HFFc6 (cell line): ENCODE results near the gene FRMPD1. TPM values are rescaled to one million over a fixed set of nuclear protein-coding genes. Genes with fewer than 3 reads are reported as not detected.

Experiments used
- DNase-seq: peaks from one replicate; pipeline ENCODE4 v3.0.0-alpha.2; 2018
- H3K27ac Mint-ChIP-seq: 2 replicates; pipeline ENCODE4 v1.8.0; 2020; ENCODE audit warnings: mild to moderate bottlenecking, mixed read lengths
- H3K27me3 Mint-ChIP-seq: 2 replicates; pipeline ENCODE4 v1.8.0; 2021; ENCODE audit warnings: mild to moderate bottlenecking, moderate library complexity, mixed read lengths; ENCODE audit not compliant: insufficient read depth
- H3K36me3 Mint-ChIP-seq: 2 replicates; pipeline ENCODE4 v1.8.0; 2021; ENCODE audit warnings: low read depth, mixed read lengths
- H3K4me1 Mint-ChIP-seq: 2 replicates; pipeline ENCODE4 v1.8.0; 2020; ENCODE audit warnings: low read depth, mixed read lengths
- H3K4me3 Mint-ChIP-seq: 2 replicates; pipeline ENCODE4 v1.8.0; 2020; ENCODE audit warnings: mild to moderate bottlenecking, moderate library complexity, mixed read lengths
- H3K9me3 Mint-ChIP-seq: 2 replicates; pipeline ENCODE4 v1.8.0; 2020; ENCODE audit warnings: mild to moderate bottlenecking, mixed read lengths
- total RNA-seq, 6 experiments: library from RNA; stranded (reverse); fragmentation: NEBNext Ultra II Directional; extraction: Animal tissue kit (Norgen Biotek cat#: 25700); gene quantifications; 2 replicates in 1 of 6; 3 replicates in 5 of 6; pipeline ENCODE4 v1.2.3, GENCODE V29; 2021
- TF ChIP-seq, protein P1 (sequence below): fragments of 200-600 bp; sonication (generic); IDR thresholded peaks from 2 replicates; pipeline ENCODE4 v1.5.0; 2021; ENCODE audit warnings: antibody characterized with exemption, mild to moderate bottlenecking

The FRMPD1 gene
- total RNA-seq, 6 experiments from 2014 or later: not detected

DNA sequence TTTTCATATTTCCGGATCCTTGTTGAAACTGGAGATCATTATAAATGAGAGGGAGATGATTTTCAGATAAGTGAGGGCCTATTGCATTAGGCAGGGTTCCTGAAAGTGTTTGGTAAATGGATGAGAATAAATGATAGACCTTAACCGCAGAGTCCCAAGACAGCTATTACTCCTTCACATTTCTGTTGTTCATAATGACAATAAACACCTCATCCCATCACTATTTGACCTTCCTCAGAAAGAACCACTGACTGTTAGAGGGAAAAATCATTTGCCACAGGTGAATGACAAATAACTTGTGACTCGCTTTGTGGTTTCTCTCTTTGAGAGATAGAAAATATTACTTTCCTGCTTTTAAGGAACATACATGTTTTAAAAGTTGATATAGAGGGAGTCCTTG is 55.5 kb downstream of the FRMPD1 start:
- no peaks in the 10 kb centered on the region for H3K9me3 Mint-ChIP-seq
- peaks cover 30% of the 10 kb centered on the region for H3K27me3 Mint-ChIP-seq
- no peak overlapping the region for H3K27ac Mint-ChIP-seq
- TF ChIP-seq, protein P1, sequence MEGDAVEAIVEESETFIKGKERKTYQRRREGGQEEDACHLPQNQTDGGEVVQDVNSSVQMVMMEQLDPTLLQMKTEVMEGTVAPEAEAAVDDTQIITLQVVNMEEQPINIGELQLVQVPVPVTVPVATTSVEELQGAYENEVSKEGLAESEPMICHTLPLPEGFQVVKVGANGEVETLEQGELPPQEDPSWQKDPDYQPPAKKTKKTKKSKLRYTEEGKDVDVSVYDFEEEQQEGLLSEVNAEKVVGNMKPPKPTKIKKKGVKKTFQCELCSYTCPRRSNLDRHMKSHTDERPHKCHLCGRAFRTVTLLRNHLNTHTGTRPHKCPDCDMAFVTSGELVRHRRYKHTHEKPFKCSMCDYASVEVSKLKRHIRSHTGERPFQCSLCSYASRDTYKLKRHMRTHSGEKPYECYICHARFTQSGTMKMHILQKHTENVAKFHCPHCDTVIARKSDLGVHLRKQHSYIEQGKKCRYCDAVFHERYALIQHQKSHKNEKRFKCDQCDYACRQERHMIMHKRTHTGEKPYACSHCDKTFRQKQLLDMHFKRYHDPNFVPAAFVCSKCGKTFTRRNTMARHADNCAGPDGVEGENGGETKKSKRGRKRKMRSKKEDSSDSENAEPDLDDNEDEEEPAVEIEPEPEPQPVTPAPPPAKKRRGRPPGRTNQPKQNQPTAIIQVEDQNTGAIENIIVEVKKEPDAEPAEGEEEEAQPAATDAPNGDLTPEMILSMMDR: no peak
- H3K4me3 Mint-ChIP-seq: no peak overlapping the region
- H3K36me3 Mint-ChIP-seq: no peaks in the 10 kb centered on the region
- H3K4me1 Mint-ChIP-seq: no peaks in the 10 kb centered on the region
- DNase-seq: no peak

GRCh38 chr9:37707748-37708147 is 57.0 kb downstream of the FRMPD1 start:
- Mint-ChIP-seq H3K9me3 (no peaks in the 10 kb centered on the region), H3K27me3 (peaks cover 32% of the 10 kb centered on the region), H3K4me3 (no peak overlapping the region), H3K27ac (no peak overlapping the region), H3K4me1 (no peaks in the 10 kb centered on the region), H3K36me3 (no peaks in the 10 kb centered on the region)
- DNase-seq: no peak
- TF ChIP-seq, protein P1: no peak

GRCh38 chr9:37710046-37710445 is 59.3 kb downstream of the FRMPD1 start:
- Mint-ChIP-seq H3K9me3 (no peaks in the 10 kb centered on the region), H3K36me3 (no peaks in the 10 kb centered on the region), H3K4me3 (no peak overlapping the region), H3K4me1 (no peaks in the 10 kb centered on the region), H3K27me3 (peaks cover 37% of the 10 kb centered on the region), H3K27ac (no peak overlapping the region)
- TF ChIP-seq, protein P1: no peak
- no peak for DNase-seq

- TF ChIP-seq, protein P1: no peak
- H3K4me1 Mint-ChIP-seq: no peaks in the 10 kb centered on the region
- H3K36me3 Mint-ChIP-seq: no peaks in the 10 kb centered on the region
- H3K9me3 Mint-ChIP-seq: no peaks in the 10 kb centered on the region
- no peak overlapping the region for H3K27ac Mint-ChIP-seq
- no peak for DNase-seq
- H3K27me3 Mint-ChIP-seq: peaks cover 36% of the 10 kb centered on the region
- no peak overlapping the region for H3K4me3 Mint-ChIP-seq
Observed at GRCh38 chr9:37715260-37715659, 64.5 kb downstream of the FRMPD1 start.

GRCh38 chr9:37715991-37716505 is 65.3 kb downstream of the FRMPD1 start:
- H3K4me1 Mint-ChIP-seq: no peaks in the 10 kb centered on the region
- DNase-seq: no peak
- no peaks in the 10 kb centered on the region for H3K36me3 Mint-ChIP-seq
- no peak overlapping the region for H3K27ac Mint-ChIP-seq
- H3K27me3 Mint-ChIP-seq: peaks cover 36% of the 10 kb centered on the region
- no peak overlapping the region for H3K4me3 Mint-ChIP-seq
- no peaks in the 10 kb centered on the region for H3K9me3 Mint-ChIP-seq
- TF ChIP-seq, protein P1: no peak

DNA sequence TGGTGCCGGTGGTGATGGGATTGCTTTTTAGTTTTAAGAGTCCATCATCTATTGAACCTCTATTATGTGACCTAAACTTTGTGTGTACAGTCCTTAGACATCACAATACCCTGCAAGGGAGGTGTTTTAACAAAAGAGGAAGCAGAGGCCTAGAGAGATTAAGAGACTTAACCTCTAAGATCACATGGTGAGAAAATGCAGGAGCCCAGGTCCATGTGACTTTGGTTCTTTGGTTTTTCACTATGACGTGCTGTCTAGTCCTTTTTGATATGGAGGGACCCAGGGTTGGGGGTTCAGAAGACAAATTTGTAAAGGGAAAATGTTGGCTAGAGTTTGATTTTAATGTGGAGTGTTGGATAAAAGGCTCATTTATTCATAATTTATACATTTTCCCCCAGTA is 68.8 kb downstream of the FRMPD1 start:
- no peaks in the 10 kb centered on the region for H3K9me3 Mint-ChIP-seq
- no peak overlapping the region for H3K27ac Mint-ChIP-seq
- peaks cover 21% of the 10 kb centered on the region for H3K27me3 Mint-ChIP-seq
- DNase-seq: no peak
- no peaks in the 10 kb centered on the region for H3K36me3 Mint-ChIP-seq
- TF ChIP-seq, protein P1: no peak
- H3K4me3 Mint-ChIP-seq: no peak overlapping the region
- H3K4me1 Mint-ChIP-seq: no peaks in the 10 kb centered on the region
